ENCODE measurements around the gene GOLGA6L2.

GRCh38 chr15:23477920-23478319 is 30.9 kb upstream of the GOLGA6L2 start:
- TF ChIP-seq, protein P1, sequence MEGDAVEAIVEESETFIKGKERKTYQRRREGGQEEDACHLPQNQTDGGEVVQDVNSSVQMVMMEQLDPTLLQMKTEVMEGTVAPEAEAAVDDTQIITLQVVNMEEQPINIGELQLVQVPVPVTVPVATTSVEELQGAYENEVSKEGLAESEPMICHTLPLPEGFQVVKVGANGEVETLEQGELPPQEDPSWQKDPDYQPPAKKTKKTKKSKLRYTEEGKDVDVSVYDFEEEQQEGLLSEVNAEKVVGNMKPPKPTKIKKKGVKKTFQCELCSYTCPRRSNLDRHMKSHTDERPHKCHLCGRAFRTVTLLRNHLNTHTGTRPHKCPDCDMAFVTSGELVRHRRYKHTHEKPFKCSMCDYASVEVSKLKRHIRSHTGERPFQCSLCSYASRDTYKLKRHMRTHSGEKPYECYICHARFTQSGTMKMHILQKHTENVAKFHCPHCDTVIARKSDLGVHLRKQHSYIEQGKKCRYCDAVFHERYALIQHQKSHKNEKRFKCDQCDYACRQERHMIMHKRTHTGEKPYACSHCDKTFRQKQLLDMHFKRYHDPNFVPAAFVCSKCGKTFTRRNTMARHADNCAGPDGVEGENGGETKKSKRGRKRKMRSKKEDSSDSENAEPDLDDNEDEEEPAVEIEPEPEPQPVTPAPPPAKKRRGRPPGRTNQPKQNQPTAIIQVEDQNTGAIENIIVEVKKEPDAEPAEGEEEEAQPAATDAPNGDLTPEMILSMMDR (IDR thresholded peaks at IDR 0.05): no peak
- no peak for TF ChIP-seq ZFX (IDR thresholded peaks at IDR 0.05; ENCODE audit: borderline replicate concordance)

All from 22Rv1 (cell line).